Measurements from ENCODE around the gene HHIPL1. TPM values are rescaled to one million over a fixed set of nuclear protein-coding genes. Genes with fewer than 3 reads are reported as not detected.

HHIPL1 gene
- total RNA-seq, 1 experiment from 2014 or later, result 2.1 TPM

DNA sequence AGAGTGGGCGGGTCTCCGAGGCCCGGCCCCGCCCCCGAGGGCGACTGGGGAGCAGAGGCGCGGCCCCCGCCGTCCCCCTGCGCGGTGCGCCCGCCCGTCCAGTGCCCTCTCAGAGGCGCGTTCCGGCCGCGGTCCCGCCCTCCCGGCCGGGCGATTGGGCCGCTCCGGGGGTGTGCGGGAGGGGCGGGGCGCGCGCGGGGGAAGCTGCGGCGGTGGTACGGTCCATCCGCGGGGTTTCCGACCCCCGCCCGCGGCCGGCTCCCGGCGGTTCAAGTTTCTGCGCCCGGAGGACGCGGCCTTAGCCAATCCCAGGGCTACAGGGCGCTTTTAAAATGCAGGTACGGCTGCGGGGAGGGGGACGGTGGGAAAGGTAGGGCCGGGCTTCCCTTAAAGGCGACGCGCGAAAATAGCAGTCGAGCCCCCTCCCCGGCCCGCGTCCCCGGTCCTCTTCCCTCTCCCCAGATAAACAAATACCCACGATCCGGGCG lies 40.6 kb upstream of the HHIPL1 start:
- in situ Hi-C loops (cut with HindIII; ENCODE audit: low pct_unique_long_range_greater_than_20kb, low sequenced_read_pairs) (no loop called here), intact Hi-C loops (cut with micrococcal nuclease; ENCODE audit: unreplicated experiment) (loop anchor here (5.0 kb wide), 1 partner anchor 37 kb away; no protein-coding TSS in a partner anchor)
- TF ChIP-seq POLR2AphosphoS5 (IDR thresholded peaks at IDR 0.05; ENCODE audit: low read depth, low read length) (no peak), SIN3A (IDR thresholded peaks at IDR 0.05; ENCODE audit: borderline replicate concordance, insufficient read depth, low read depth, low read length) (no peak), TCF7L2 (IDR thresholded peaks at IDR 0.05; ENCODE audit: low read depth, low read length) (no peak)
- TF ChIP-seq, protein P1, sequence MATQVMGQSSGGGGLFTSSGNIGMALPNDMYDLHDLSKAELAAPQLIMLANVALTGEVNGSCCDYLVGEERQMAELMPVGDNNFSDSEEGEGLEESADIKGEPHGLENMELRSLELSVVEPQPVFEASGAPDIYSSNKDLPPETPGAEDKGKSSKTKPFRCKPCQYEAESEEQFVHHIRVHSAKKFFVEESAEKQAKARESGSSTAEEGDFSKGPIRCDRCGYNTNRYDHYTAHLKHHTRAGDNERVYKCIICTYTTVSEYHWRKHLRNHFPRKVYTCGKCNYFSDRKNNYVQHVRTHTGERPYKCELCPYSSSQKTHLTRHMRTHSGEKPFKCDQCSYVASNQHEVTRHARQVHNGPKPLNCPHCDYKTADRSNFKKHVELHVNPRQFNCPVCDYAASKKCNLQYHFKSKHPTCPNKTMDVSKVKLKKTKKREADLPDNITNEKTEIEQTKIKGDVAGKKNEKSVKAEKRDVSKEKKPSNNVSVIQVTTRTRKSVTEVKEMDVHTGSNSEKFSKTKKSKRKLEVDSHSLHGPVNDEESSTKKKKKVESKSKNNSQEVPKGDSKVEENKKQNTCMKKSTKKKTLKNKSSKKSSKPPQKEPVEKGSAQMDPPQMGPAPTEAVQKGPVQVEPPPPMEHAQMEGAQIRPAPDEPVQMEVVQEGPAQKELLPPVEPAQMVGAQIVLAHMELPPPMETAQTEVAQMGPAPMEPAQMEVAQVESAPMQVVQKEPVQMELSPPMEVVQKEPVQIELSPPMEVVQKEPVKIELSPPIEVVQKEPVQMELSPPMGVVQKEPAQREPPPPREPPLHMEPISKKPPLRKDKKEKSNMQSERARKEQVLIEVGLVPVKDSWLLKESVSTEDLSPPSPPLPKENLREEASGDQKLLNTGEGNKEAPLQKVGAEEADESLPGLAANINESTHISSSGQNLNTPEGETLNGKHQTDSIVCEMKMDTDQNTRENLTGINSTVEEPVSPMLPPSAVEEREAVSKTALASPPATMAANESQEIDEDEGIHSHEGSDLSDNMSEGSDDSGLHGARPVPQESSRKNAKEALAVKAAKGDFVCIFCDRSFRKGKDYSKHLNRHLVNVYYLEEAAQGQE (IDR thresholded peaks at IDR 0.05; ENCODE audit: insufficient read depth in 1 of 2, low read depth in 2 of 2, low read length in 1 of 2), result no peak
- TF ChIP-seq, protein P2, sequence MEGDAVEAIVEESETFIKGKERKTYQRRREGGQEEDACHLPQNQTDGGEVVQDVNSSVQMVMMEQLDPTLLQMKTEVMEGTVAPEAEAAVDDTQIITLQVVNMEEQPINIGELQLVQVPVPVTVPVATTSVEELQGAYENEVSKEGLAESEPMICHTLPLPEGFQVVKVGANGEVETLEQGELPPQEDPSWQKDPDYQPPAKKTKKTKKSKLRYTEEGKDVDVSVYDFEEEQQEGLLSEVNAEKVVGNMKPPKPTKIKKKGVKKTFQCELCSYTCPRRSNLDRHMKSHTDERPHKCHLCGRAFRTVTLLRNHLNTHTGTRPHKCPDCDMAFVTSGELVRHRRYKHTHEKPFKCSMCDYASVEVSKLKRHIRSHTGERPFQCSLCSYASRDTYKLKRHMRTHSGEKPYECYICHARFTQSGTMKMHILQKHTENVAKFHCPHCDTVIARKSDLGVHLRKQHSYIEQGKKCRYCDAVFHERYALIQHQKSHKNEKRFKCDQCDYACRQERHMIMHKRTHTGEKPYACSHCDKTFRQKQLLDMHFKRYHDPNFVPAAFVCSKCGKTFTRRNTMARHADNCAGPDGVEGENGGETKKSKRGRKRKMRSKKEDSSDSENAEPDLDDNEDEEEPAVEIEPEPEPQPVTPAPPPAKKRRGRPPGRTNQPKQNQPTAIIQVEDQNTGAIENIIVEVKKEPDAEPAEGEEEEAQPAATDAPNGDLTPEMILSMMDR (IDR thresholded peaks at IDR 0.05), result no peak
- no peak for DNase-seq (ENCODE audit: low read depth, low spot score)
- ATAC-seq, result peak; percentile 91
- H3K4me1 ChIP-seq (ENCODE audit: control insufficient read depth, insufficient read depth, low read length), result peaks cover 25% of the 10 kb centered on the region
- H3K27me3 ChIP-seq (ENCODE audit: control insufficient read depth, insufficient read depth, low read length), result no peaks in the 10 kb centered on the region
- BruUV-seq (replicated peaks), result no TSS peak
- CTCF ChIA-PET, result interaction anchor here (1.2 kb wide), 1 partner anchor 40 kb away, joined by 4 read pairs; no protein-coding TSS in a partner anchor
- H3K36me3 ChIP-seq (ENCODE audit: control insufficient read depth, insufficient read depth, low read length), result peaks cover 2% of the 10 kb centered on the region; the same call in 1 of the 2 replicates
- peak overlapping the region; percentile 73 to 74 for H3K4me3 ChIP-seq (ENCODE audit: low read depth in 2 of 2, low read length in 2 of 2)
- H3K27ac ChIP-seq (ENCODE audit: low read length), result peak overlapping the region; percentile 80
- POLR2A ChIA-PET, result interaction anchor here (0.5 kb wide), 1 partner anchor 24 kb away, joined by 3 read pairs; no protein-coding TSS in a partner anchor
- H3K9me3 ChIP-seq (ENCODE audit: control insufficient read depth, insufficient read depth, low read depth, low read length), result no peaks in the 10 kb centered on the region

DNA sequence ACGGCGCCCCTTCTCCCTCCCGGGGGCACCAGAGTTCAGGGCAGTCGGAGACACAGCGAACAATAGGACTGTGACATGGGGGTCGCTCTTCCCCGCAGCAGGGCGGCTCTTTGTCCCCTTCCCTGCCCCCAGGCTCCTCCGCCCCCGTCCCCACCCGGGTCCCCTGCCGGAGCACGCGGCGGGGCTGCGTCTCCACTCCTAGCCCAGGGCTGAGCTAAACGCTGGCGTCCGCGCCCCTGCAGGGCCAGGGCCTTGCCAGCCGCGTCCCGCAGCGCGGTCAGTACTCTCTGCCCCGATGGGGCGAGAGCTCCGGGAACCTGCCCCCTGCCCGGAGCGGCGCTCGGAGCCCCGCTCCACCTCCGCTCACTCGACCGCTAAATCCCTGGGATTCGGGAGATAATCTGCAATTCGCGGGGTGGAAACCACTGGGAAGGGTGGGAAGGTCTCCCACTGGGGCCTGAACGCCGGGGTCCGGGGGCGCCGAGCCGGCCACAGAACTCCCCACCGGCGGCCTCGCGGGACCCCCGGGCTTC lies 40.1 kb upstream of the HHIPL1 start:
- ChIA-PET CTCF (no interaction called here), POLR2A (interaction anchor here (0.5 kb wide), 1 partner anchor 701 kb away, joined by 3 read pairs; no protein-coding TSS in a partner anchor)
- no peak for TF ChIP-seq POLR2AphosphoS5 (IDR thresholded peaks at IDR 0.05; ENCODE audit: low read depth, low read length)
- TF ChIP-seq, protein P1 (IDR thresholded peaks at IDR 0.05; ENCODE audit: insufficient read depth in 1 of 2, low read depth in 2 of 2, low read length in 1 of 2), result no peak
- TF ChIP-seq, protein P2 (IDR thresholded peaks at IDR 0.05), result no peak
- no peak for TF ChIP-seq SIN3A (IDR thresholded peaks at IDR 0.05; ENCODE audit: borderline replicate concordance, insufficient read depth, low read depth, low read length)
- TF ChIP-seq TCF7L2 (IDR thresholded peaks at IDR 0.05; ENCODE audit: low read depth, low read length), result no peak
- Histone ChIP-seq H3K9me3 (ENCODE audit: control insufficient read depth, insufficient read depth, low read depth, low read length) (no peaks in the 10 kb centered on the region), H3K4me1 (ENCODE audit: control insufficient read depth, insufficient read depth, low read length) (peaks cover 20% of the 10 kb centered on the region), H3K4me3 (ENCODE audit: low read depth in 2 of 2, low read length in 2 of 2) (peak overlapping the region; percentile 73 to 74), H3K27me3 (ENCODE audit: control insufficient read depth, insufficient read depth, low read length) (no peaks in the 10 kb centered on the region), H3K27ac (ENCODE audit: low read length) (peak overlapping the region; percentile 80), H3K36me3 (ENCODE audit: control insufficient read depth, insufficient read depth, low read length) (peaks cover 2% of the 10 kb centered on the region; the same call in 1 of the 2 replicates)
- in situ Hi-C loops (cut with HindIII; ENCODE audit: low pct_unique_long_range_greater_than_20kb, low sequenced_read_pairs) (no loop called here), intact Hi-C loops (cut with micrococcal nuclease; ENCODE audit: unreplicated experiment) (loop anchor here (5.0 kb wide), 1 partner anchor 38 kb away; no protein-coding TSS in a partner anchor)
- ATAC-seq (peak; percentile 48), DNase-seq (ENCODE audit: low read depth, low spot score) (no peak)
- BruUV-seq (replicated peaks), result no TSS peak
